ENCODE measurements around the gene TPK1.

DNA sequence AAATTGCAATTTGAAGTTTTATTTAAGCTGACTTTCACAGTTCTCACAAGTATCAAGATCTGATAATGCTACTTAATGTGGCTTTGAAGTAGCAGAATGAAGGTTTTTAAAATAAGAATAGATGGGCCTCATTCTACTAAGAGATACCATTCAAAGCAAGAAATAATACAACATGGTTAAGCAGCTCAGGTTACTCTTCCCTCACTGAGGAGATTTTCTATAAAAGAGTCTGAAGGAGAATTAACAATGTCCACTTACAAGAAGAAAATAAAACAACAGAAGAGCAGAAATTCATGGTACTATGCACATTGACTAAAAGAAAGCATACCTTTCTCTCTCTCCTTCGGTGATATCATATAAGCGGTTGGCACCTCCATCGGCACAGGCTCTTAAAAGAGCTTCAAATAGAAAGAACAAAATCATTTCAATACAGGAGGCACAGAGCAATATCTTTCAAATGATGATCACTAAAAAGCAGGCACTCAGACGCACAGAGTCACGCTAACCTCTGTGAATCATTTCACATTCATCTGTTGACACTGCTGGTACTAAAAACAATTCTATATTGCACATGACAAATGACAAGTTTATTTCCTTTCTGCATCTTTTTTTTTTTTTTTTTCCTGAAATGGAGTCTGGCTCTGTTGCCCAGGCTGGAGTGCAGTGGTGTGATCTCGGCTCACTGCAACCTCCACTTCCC lies 153.1 kb downstream of the TPK1 start:
- TF ChIP-seq MAZ (IDR thresholded peaks at IDR 0.05; ENCODE audit: borderline replicate concordance, low read depth, low read length) (no peak), PHF8 (IDR thresholded peaks at IDR 0.05; ENCODE audit: borderline replicate concordance, low read depth) (no peak), POLR2A (IDR thresholded peaks at IDR 0.05; ENCODE audit: low read length) (no peak), FOSL2 (IDR thresholded peaks at IDR 0.05) (no peak), FOSL2 (CRISPR knock-in tag; IDR thresholded peaks at IDR 0.05) (no peak), TP53 (CRISPR knock-in tag; IDR thresholded peaks at IDR 0.05) (no peak), RFX5 (IDR thresholded peaks at IDR 0.05) (no peak), SREBF2 (IDR thresholded peaks at IDR 0.05) (no peak), EP300 (IDR thresholded peaks at IDR 0.05) (no peak), NR3C1 (IDR thresholded peaks at IDR 0.05) (no peak)
- TF ChIP-seq, protein P1, sequence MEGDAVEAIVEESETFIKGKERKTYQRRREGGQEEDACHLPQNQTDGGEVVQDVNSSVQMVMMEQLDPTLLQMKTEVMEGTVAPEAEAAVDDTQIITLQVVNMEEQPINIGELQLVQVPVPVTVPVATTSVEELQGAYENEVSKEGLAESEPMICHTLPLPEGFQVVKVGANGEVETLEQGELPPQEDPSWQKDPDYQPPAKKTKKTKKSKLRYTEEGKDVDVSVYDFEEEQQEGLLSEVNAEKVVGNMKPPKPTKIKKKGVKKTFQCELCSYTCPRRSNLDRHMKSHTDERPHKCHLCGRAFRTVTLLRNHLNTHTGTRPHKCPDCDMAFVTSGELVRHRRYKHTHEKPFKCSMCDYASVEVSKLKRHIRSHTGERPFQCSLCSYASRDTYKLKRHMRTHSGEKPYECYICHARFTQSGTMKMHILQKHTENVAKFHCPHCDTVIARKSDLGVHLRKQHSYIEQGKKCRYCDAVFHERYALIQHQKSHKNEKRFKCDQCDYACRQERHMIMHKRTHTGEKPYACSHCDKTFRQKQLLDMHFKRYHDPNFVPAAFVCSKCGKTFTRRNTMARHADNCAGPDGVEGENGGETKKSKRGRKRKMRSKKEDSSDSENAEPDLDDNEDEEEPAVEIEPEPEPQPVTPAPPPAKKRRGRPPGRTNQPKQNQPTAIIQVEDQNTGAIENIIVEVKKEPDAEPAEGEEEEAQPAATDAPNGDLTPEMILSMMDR (IDR thresholded peaks at IDR 0.05): no peak
- TF ChIP-seq, protein P2, sequence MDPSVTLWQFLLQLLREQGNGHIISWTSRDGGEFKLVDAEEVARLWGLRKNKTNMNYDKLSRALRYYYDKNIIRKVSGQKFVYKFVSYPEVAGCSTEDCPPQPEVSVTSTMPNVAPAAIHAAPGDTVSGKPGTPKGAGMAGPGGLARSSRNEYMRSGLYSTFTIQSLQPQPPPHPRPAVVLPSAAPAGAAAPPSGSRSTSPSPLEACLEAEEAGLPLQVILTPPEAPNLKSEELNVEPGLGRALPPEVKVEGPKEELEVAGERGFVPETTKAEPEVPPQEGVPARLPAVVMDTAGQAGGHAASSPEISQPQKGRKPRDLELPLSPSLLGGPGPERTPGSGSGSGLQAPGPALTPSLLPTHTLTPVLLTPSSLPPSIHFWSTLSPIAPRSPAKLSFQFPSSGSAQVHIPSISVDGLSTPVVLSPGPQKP (IDR thresholded peaks at IDR 0.05; ENCODE audit: low read depth, low read length): no peak
- TF ChIP-seq, protein P3, sequence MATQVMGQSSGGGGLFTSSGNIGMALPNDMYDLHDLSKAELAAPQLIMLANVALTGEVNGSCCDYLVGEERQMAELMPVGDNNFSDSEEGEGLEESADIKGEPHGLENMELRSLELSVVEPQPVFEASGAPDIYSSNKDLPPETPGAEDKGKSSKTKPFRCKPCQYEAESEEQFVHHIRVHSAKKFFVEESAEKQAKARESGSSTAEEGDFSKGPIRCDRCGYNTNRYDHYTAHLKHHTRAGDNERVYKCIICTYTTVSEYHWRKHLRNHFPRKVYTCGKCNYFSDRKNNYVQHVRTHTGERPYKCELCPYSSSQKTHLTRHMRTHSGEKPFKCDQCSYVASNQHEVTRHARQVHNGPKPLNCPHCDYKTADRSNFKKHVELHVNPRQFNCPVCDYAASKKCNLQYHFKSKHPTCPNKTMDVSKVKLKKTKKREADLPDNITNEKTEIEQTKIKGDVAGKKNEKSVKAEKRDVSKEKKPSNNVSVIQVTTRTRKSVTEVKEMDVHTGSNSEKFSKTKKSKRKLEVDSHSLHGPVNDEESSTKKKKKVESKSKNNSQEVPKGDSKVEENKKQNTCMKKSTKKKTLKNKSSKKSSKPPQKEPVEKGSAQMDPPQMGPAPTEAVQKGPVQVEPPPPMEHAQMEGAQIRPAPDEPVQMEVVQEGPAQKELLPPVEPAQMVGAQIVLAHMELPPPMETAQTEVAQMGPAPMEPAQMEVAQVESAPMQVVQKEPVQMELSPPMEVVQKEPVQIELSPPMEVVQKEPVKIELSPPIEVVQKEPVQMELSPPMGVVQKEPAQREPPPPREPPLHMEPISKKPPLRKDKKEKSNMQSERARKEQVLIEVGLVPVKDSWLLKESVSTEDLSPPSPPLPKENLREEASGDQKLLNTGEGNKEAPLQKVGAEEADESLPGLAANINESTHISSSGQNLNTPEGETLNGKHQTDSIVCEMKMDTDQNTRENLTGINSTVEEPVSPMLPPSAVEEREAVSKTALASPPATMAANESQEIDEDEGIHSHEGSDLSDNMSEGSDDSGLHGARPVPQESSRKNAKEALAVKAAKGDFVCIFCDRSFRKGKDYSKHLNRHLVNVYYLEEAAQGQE (IDR thresholded peaks at IDR 0.05): no peak
